GM06990 (cell line): Measurements from ENCODE around the gene FAR2.
A peak's percentile ranks its signal among the peaks of the same experiment; 100 is the strongest.

Source experiments
- DNase-seq: peaks from one replicate; pipeline ENCODE4 v3.0.0-alpha.2; 2011; ENCODE audit not compliant: insufficient read length; ENCODE audit errors: extremely low read depth
- H3K27me3 ChIP-seq: replicated peaks from 2 replicates; pipeline ENCODE4 v1.6.0; 2011; ENCODE audit warnings: low read length; ENCODE audit not compliant: control insufficient read depth, insufficient read depth
- H3K36me3 ChIP-seq: 2 replicates; pipeline ENCODE4 v1.5.1; 2011; ENCODE audit warnings: low read length; ENCODE audit not compliant: control insufficient read depth, insufficient read depth
- H3K4me3 ChIP-seq: replicated peaks from 2 replicates; pipeline ENCODE4 v1.5.1; 2011; ENCODE audit warnings: low read depth, mild to moderate bottlenecking, control low read depth, low read length
- TF ChIP-seq, protein P1 (sequence below): IDR thresholded peaks from 2 replicates; pipeline ENCODE4 v1.5.1; 2011; ENCODE audit warnings: low read length, control low read depth, mild to moderate bottlenecking, inconsistent platforms; ENCODE audit not compliant: insufficient read depth, poor library complexity, severe bottlenecking

The FAR2 gene

DNA sequence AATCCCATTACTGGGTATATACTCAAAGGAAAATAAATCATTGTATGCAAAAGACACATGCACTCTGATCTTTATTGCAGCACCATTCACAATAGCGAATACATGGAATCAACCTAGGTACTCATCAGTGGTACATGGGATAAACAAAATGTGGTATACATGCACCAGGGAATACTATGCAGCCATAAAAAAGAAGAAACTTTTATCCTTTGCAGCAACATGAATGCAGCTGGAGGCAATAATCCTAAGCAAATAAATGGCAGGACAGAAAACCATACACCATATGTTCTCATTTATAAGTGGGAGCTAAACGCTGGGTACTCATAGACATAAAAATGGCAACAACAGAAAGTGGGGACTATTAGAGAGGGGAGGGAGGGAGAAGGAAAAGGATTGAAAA lies 216.0 kb downstream of the FAR2 start:
- Histone ChIP-seq H3K4me3 (no peak overlapping the region), H3K27me3 (no peaks in the 10 kb centered on the region), H3K36me3 (peaks cover 4% of the 10 kb centered on the region)
- no peak for DNase-seq
- TF ChIP-seq, protein P1, sequence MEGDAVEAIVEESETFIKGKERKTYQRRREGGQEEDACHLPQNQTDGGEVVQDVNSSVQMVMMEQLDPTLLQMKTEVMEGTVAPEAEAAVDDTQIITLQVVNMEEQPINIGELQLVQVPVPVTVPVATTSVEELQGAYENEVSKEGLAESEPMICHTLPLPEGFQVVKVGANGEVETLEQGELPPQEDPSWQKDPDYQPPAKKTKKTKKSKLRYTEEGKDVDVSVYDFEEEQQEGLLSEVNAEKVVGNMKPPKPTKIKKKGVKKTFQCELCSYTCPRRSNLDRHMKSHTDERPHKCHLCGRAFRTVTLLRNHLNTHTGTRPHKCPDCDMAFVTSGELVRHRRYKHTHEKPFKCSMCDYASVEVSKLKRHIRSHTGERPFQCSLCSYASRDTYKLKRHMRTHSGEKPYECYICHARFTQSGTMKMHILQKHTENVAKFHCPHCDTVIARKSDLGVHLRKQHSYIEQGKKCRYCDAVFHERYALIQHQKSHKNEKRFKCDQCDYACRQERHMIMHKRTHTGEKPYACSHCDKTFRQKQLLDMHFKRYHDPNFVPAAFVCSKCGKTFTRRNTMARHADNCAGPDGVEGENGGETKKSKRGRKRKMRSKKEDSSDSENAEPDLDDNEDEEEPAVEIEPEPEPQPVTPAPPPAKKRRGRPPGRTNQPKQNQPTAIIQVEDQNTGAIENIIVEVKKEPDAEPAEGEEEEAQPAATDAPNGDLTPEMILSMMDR: no peak

DNA sequence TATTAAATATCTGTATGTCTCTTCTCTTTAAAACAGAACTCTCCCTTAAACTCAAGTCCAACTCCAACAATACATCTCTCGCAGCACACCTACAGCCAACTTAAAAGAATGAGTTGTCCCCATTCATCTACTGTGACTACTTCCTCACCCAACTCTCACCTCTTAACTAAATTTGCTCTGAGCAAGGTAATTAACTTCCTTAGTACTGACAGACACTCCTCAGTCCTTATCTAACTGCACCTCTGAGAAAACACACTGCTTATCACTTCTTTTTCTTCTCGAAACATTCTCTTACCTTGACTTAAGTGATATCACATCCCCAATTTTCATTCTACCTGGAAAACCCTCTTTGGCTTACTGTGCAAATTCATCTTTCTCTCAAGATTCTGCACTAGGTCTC lies 224.9 kb downstream of the FAR2 start:
- no peak overlapping the region for H3K4me3 ChIP-seq
- no peak for DNase-seq
- H3K27me3 ChIP-seq: no peaks in the 10 kb centered on the region
- H3K36me3 ChIP-seq: no peaks in the 10 kb centered on the region
- TF ChIP-seq, protein P1: no peak

DNA sequence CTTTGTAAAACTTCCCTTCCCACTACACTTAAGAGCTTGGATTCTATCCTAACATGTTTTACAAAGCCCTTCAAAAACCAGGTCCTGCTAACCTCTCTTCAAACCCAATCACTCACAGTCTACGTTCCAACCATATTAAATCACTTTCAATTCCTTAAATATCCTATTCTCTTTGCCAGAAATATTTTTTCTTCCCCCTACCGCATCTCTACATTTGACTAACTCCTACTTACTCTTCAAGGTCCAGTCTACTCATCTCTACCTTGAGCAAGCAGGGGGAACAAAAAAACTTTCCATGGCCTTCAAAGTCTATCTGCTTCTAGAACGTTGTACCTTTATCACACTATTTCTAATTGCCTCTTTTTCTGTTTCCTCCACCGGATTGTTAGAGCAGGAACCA lies 225.8 kb downstream of the FAR2 start:
- Histone ChIP-seq H3K36me3 (no peaks in the 10 kb centered on the region), H3K4me3 (no peak overlapping the region), H3K27me3 (no peaks in the 10 kb centered on the region)
- TF ChIP-seq, protein P1: no peak
- DNase-seq: no peak

GRCh38 chr12:29376118-29376517 lies 227.0 kb downstream of the FAR2 start:
- Histone ChIP-seq H3K27me3 (no peaks in the 10 kb centered on the region), H3K36me3 (no peaks in the 10 kb centered on the region), H3K4me3 (no peak overlapping the region)
- TF ChIP-seq, protein P1: no peak
- DNase-seq: no peak

GRCh38 chr12:29380536-29381523 lies 231.8 kb downstream of the FAR2 start, which contains the start of gene ERGIC2:
Gene ERGIC2 (minus strand): TSS chr12:29381172. CDS start chr12:29371633, 9,539 bp downstream.
- peak within 1 kb of the TSS; percentile 99 for H3K4me3 ChIP-seq
- DNase-seq: peak; percentile 91
- H3K36me3 ChIP-seq: no peaks in the 10 kb centered on the region
- TF ChIP-seq, protein P1: no peak
- H3K27me3 ChIP-seq: no peaks in the 10 kb centered on the region
